IMR-90 (cell line): Measurements from ENCODE around the gene CLCF1. TPM values are rescaled to one million over a fixed set of nuclear protein-coding genes. Genes with fewer than 3 reads are reported as not detected.

Experiments used
- ATAC-seq: fragments of 200-7000 bp; cut with Tn5 transposase; 2 replicates; pipeline ENCODE4 v1.9.1; 2020; ENCODE audit warnings: low read depth, mild to moderate bottlenecking, moderate library complexity
- BruUV-seq: library from RNA; stranded (reverse); fragments of 400-500 nt; replicated peaks from 2 replicates; lab custom pipeline; 2021; lab: Mats Ljungman, UMichigan
- CTCF ChIA-PET: fragments of 300-600 bp; formaldehyde crosslinking; extraction: SDS; loops from one replicate; lab custom pipeline; 2021; ENCODE audit warnings: antibody characterized with exemption; lab: Yijun Ruan, JAX
- POLR2A ChIA-PET: fragments of 300-600 bp; sonication (Branson Sonifier 250); formaldehyde crosslinking; loops from one replicate; lab custom pipeline; 2022; ENCODE audit warnings: antibody characterized with exemption; ENCODE audit not compliant: unreplicated experiment; lab: Charles Lee
- DNase-seq: peaks from one replicate; pipeline ENCODE4 v3.0.0; 2013
- H2AFZ ChIP-seq: replicated peaks from 2 replicates; pipeline ENCODE3; 2013; ENCODE audit warnings: low read length, mild to moderate bottlenecking; ENCODE audit not compliant: poor library complexity
- H2AK5ac ChIP-seq: 2 replicates; pipeline ENCODE4 v1.6.1; 2013; ENCODE audit warnings: low read depth, low read length, inconsistent platforms
- H2AK9ac ChIP-seq: replicated peaks from 2 replicates; pipeline ENCODE3; 2013; ENCODE audit warnings: mild to moderate bottlenecking, low read depth, low read length, moderate library complexity; ENCODE audit not compliant: poor library complexity
- H2BK120ac ChIP-seq: 2 replicates; pipeline ENCODE4 v1.6.1; 2013; ENCODE audit warnings: low read depth, low read length, inconsistent platforms
- H2BK15ac ChIP-seq: 3 replicates; pipeline ENCODE4 v1.6.1; 2013; ENCODE audit warnings: low read depth, low read length, inconsistent platforms
- H2BK20ac ChIP-seq: 2 replicates; pipeline ENCODE4 v1.6.1; 2013; ENCODE audit warnings: low read depth, mild to moderate bottlenecking, inconsistent platforms, low read length, moderate library complexity
- H2BK5ac ChIP-seq: 2 replicates; pipeline ENCODE4 v1.6.1; 2013; ENCODE audit warnings: mild to moderate bottlenecking, low read depth, low read length, inconsistent platforms; ENCODE audit not compliant: poor library complexity, severe bottlenecking
- H3K14ac ChIP-seq: replicated peaks from 2 replicates; pipeline ENCODE4 v1.6.1; 2013; ENCODE audit warnings: low read depth, low read length, inconsistent platforms
- H3K18ac ChIP-seq: 2 replicates; pipeline ENCODE4 v1.6.1; 2013; ENCODE audit warnings: low read depth, low read length, control low read depth
- H3K23ac ChIP-seq: 2 replicates; pipeline ENCODE4 v1.6.1; 2013; ENCODE audit warnings: low read depth, low read length, inconsistent platforms
- H3K27ac ChIP-seq: 2 replicates; pipeline ENCODE4 v1.5.1; 2013; ENCODE audit warnings: mild to moderate bottlenecking, control low read depth, low read length; ENCODE audit not compliant: insufficient read depth
- H3K27me3 ChIP-seq: 2 replicates; pipeline ENCODE4 v1.6.1; 2013; ENCODE audit warnings: low read length; ENCODE audit not compliant: control insufficient read depth, insufficient read depth
- H3K36me3 ChIP-seq: 2 replicates; pipeline ENCODE4 v1.6.1; 2013; ENCODE audit warnings: low read length, mixed read lengths; ENCODE audit not compliant: control insufficient read depth, insufficient read depth
- H3K4ac ChIP-seq: 2 replicates; pipeline ENCODE4 v1.6.1; 2013; ENCODE audit warnings: low read depth, low read length, inconsistent platforms
- H3K4me1 ChIP-seq: 2 replicates; pipeline ENCODE4 v1.6.1; 2013; ENCODE audit warnings: low read length, mixed read lengths; ENCODE audit not compliant: control insufficient read depth, insufficient read depth
- H3K4me2 ChIP-seq: 2 replicates; pipeline ENCODE4 v1.6.1; 2013; ENCODE audit warnings: low read depth, mild to moderate bottlenecking, control low read depth, low read length, moderate library complexity
- H3K4me3 ChIP-seq: 2 replicates; pipeline ENCODE4 v1.5.1; 2013; ENCODE audit warnings: low read depth, mild to moderate bottlenecking, control low read depth, low read length, moderate library complexity; ENCODE audit not compliant: insufficient read depth
- H3K56ac ChIP-seq: 2 replicates; pipeline ENCODE4 v1.6.1; 2013; ENCODE audit warnings: low read length, inconsistent platforms; ENCODE audit not compliant: insufficient read depth; ENCODE audit errors: extremely low read depth
- H3K79me1 ChIP-seq, 2 experiments: 2 replicates each; pipeline ENCODE4 v1.6.1; 2013; ENCODE audit warnings: low read length in 2 of 2, inconsistent platforms in 1 of 2, low read depth in 1 of 2
- H3K9ac ChIP-seq: 2 replicates; pipeline ENCODE4 v1.6.1; 2013; ENCODE audit warnings: low read depth, low read length, control low read depth
- H3K9me1 ChIP-seq: 2 replicates; pipeline ENCODE4 v1.6.1; 2013; ENCODE audit warnings: low read length, inconsistent platforms; ENCODE audit not compliant: insufficient read depth
- H3K9me3 ChIP-seq: 2 replicates; pipeline ENCODE4 v1.6.1; 2013; ENCODE audit warnings: low read length; ENCODE audit not compliant: control insufficient read depth, insufficient read depth
- H4K20me1 ChIP-seq: 2 replicates; pipeline ENCODE4 v1.6.1; 2013; ENCODE audit warnings: low read length, inconsistent platforms; ENCODE audit not compliant: insufficient read depth
- H4K5ac ChIP-seq: 2 replicates; pipeline ENCODE4 v1.6.1; 2013; ENCODE audit warnings: mild to moderate bottlenecking, low read depth, low read length, control low read depth
- H4K8ac ChIP-seq, 2 experiments: 2 replicates each; pipeline ENCODE4 v1.6.1; 2013; ENCODE audit warnings: low read depth in 2 of 2, low read length in 2 of 2, control low read depth in 1 of 2, inconsistent platforms in 1 of 2
- H4K91ac ChIP-seq: 2 replicates; pipeline ENCODE4 v1.6.1; 2013; ENCODE audit warnings: low read depth, low read length, inconsistent platforms; ENCODE audit not compliant: insufficient read depth
- CHD1 ChIP-seq: IDR thresholded peaks from 2 replicates; pipeline ENCODE4 v1.6.1; 2012; ENCODE audit warnings: low read depth, low read length, improper control_type of control experiment
- FOS ChIP-seq: fragments of 150-350 bp; IDR thresholded peaks from 2 replicates; pipeline ENCODE4 v1.6.1; 2016; ENCODE audit warnings: low read depth, low read length
- MAFK ChIP-seq: IDR thresholded peaks from 2 replicates; pipeline ENCODE4 v1.6.1; 2012; ENCODE audit warnings: low read depth, low read length, improper control_type of control experiment
- NFE2L2 ChIP-seq: fragments of 150-350 bp; IDR thresholded peaks from 2 replicates; pipeline ENCODE4 v1.6.1; 2016; ENCODE audit warnings: low read depth, mild to moderate bottlenecking, low read length
- RAD21 ChIP-seq: IDR thresholded peaks from 2 replicates; pipeline ENCODE4 v1.6.1; 2012; ENCODE audit warnings: low read length, improper control_type of control experiment
- WGBS, 2 experiments: methylation state at CpG; one replicate each; pipeline versions ENCODE4 v1.1.5 to v1.1.7; 2013; ENCODE audit warnings: missing lambda C conversion rate in 2 of 2; ENCODE audit not compliant: insufficient read length in 1 of 2; ENCODE audit errors: extremely low coverage in 2 of 2; 5-methylcytosine and 5-hydroxymethylcytosine counted together
- dilution Hi-C: fragments of 300-500 bp; cut with HindIII; formaldehyde crosslinking; loops from one replicate; pipeline ENCODE4 v1.14.3; 2018; ENCODE audit warnings: low sequenced_read_pairs; ENCODE audit not compliant: unreplicated experiment
- in situ Hi-C: fragments of 300-500 bp; cut with MboI; formaldehyde crosslinking; loops from 3 replicates; pipeline ENCODE4 v1.14.3; 2019; ENCODE audit warnings: low sequenced_read_pairs, inconsistent platforms, mixed read lengths
- intact Hi-C: fragments of 100-400 bp; cut with micrococcal nuclease; formaldehyde crosslinking; loops from 2 replicates; pipeline ENCODE4 v1.10.0; 2022
- polyA plus RNA-seq, 3 experiments: library from polyadenylated mRNA; depleted of rRNA; stranded (reverse); fragments of >200 nt; gene quantifications; 2 replicates each; pipeline ENCODE4 v1.2.3, GENCODE V29; 2012; ENCODE audit warnings: low replicate concordance in 1 of 3
- total RNA-seq: library from RNA; depleted of rRNA; stranded (reverse); fragments of >200 nt; gene quantifications from 2 replicates; pipeline ENCODE4 v1.2.3, GENCODE V29; 2012
- TF ChIP-seq, protein P1 (sequence below): fragments of 150-350 bp; IDR thresholded peaks from 2 replicates; pipeline ENCODE4 v1.6.1; 2016; ENCODE audit warnings: low read depth, mild to moderate bottlenecking, low read length, moderate library complexity, borderline replicate concordance

The CLCF1 gene
- total and polyA plus RNA-seq, 2 of the 4 experiments (the other 2 are of a cell fraction), result 5.6 to 27.8 TPM

DNA sequence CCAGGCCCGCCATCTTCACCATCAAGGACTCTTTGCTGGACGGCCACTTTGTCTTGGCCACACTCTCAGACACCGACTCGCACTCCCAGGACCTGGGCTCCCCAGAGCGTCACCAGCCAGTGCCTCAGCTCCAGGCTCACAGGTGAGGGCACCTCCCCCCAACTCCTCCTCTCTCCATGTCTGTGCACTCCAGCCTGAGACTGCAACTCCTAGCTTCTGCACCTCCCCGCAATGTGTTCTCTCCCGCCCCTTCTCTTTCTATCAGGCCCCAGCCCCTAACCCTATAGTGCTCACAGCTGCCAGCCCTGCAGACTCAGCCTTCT, 22.8 kb upstream of the CLCF1 start:
- Histone ChIP-seq H4K5ac (no peak overlapping the region), H2BK120ac (no peak overlapping the region), H2AK5ac (no peak overlapping the region), H3K23ac (no peak overlapping the region), H3K27ac (no peak overlapping the region), H3K9me1 (no peaks in the 10 kb centered on the region), H3K4me3 (no peak overlapping the region), H3K4ac (no peak overlapping the region), H3K9me3 (no peaks in the 10 kb centered on the region), H2BK20ac (no peak overlapping the region), H3K36me3 (peaks cover 43% of the 10 kb centered on the region), H3K4me1 (peaks cover 13% of the 10 kb centered on the region), H4K8ac (no peak overlapping the region), H2BK5ac (no peak overlapping the region), H2BK15ac (no peak overlapping the region), H4K20me1 (peaks cover 34% of the 10 kb centered on the region), H3K79me1 (peaks cover 21 to 48% of the 10 kb centered on the region in 2 experiments; a peak in 3 of 4 replicates), H3K18ac (no peak overlapping the region), H2AFZ (no peak overlapping the region), H4K91ac (no peak overlapping the region), H3K27me3 (no peaks in the 10 kb centered on the region), H2AK9ac (no peak overlapping the region), H3K56ac (no peak overlapping the region), H3K14ac (no peak overlapping the region), H3K9ac (no peak overlapping the region), H3K4me2 (no peak overlapping the region)
- no peak for DNase-seq
- BruUV-seq, result no TSS peak
- CTCF ChIA-PET, result no interaction called here
- ATAC-seq, result no peak
- dilution Hi-C loops (no loop called here), intact Hi-C loops (no loop called here), in situ Hi-C loops (no loop called here)
- 88% methylated on average over 4 of the region's 7 CpGs; no CpG with 5 or more reads in 1 of the 2 experiments for WGBS, 2 experiments
- POLR2A ChIA-PET, result no interaction called here
- no peak for TF ChIP-seq FOS
- no peak for TF ChIP-seq RAD21
- TF ChIP-seq MAFK, result no peak
- no peak for TF ChIP-seq NFE2L2
- TF ChIP-seq CHD1, result no peak
- TF ChIP-seq, protein P1, sequence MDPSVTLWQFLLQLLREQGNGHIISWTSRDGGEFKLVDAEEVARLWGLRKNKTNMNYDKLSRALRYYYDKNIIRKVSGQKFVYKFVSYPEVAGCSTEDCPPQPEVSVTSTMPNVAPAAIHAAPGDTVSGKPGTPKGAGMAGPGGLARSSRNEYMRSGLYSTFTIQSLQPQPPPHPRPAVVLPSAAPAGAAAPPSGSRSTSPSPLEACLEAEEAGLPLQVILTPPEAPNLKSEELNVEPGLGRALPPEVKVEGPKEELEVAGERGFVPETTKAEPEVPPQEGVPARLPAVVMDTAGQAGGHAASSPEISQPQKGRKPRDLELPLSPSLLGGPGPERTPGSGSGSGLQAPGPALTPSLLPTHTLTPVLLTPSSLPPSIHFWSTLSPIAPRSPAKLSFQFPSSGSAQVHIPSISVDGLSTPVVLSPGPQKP, result no peak
